Middle frontal gyrus (tissue), 1 donor: ENCODE data around the gene TRIM5.

ENCODE experiments used
- DNase-seq: peaks from one replicate; pipeline ENCODE4 v3.0.0-alpha.2; 2015; ENCODE audit warnings: low spot score; ENCODE audit errors: extremely low spot score

Gene TRIM5

GRCh38 chr11:5625281-5625680 is 59.6 kb downstream of the TRIM5 start:
- no peak for DNase-seq

- DNase-seq: no peak
Observed at GRCh38 chr11:5624489-5625279, 60.2 kb downstream of the TRIM5 start, which contains the start of gene TRIM34. Gene TRIM34 (plus strand): TSS chr11:5625001. CDS start chr11:5632332, 7,331 bp downstream.

- DNase-seq: no peak
Observed at GRCh38 chr11:5622802-5623201, 62.1 kb downstream of the TRIM5 start.

GRCh38 chr11:5621580-5621979 is 63.3 kb downstream of the TRIM5 start:
- DNase-seq: no peak

GRCh38 chr11:5620651-5621521 is 64.0 kb downstream of the TRIM5 start:
- no peak for DNase-seq

- no peak for DNase-seq
Observed at GRCh38 chr11:5618807-5619206, 66.1 kb downstream of the TRIM5 start.
